ENCODE measurements around the gene FBLN1.

FBLN1 gene

DNA sequence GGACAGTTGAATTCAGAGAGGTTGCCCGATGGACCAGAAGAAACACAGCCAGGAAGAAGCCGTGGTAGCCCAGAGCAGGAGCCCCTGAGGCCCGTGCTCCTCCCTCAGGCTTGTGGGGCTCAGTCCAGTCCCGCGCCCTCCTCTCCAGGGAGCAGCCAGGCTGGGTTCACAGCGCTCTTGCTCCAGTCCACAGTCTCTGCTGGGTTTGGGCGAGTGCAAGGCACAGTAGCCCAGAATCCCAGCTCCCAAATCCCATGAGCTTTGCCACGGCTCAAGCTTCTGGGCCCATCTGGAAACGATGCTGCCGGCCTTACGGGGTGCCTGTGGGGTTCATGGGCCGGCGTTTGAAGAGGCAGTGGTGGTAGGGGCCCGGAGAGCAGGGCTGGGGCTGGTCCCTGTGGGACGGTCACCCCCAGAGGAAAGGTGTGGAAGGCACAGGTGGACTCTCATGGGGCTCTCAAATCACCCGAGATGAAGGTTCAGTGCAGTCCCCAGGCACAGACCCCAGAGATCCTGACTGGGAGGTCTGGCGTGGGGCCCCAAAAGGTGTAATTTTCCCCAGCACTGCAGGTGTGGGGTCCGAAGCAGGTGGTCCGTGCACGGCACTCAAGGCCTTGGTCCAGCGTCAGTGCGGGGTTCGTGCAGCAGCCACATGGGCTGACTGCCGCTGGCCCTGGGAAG is 138.4 kb downstream of the FBLN1 start:
- DNase-seq (ENCODE audit: low read depth in 2 of 2): no peak

DNA sequence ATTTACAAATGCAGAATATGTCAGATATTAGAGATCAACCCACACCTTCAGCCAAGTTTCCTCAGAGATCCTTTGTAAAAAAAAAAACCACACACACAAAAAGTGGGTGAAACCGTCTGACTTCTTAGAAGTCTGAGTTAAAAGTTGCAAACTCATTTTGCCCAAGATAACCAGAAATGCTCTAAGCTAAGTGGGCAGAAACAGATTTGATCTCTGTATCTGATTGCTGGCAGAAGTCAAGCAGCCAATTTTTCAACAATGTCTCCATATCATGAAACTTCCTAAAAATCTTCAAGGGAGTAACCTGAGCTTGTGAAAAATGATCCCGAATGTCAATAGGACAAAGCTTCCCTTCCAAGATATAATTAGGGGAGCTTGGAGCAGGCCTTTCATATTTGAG is 140.3 kb downstream of the FBLN1 start:
- DNase-seq (ENCODE audit: low read depth in 2 of 2): no peak

DNA sequence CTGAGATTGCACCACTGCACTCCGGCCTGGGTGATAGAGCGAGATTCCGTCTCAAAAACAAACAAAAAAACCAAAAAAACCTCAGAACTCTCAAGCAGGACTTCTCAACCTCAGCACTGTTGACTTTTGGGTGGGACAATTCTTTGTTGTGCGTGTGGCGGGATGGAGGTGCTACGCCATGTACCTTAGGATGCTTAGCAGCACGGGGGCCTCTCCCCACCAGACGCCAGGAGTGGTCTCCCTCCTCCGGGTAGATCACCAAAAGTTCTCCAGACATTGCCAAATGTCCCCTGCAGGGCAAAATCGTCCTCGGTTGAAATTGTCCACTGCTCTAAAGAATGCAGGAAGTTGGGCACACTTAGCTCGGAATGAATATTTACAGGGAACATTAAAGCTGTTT is 142.0 kb downstream of the FBLN1 start:
- DNase-seq (ENCODE audit: low read depth in 2 of 2): no peak

DNA sequence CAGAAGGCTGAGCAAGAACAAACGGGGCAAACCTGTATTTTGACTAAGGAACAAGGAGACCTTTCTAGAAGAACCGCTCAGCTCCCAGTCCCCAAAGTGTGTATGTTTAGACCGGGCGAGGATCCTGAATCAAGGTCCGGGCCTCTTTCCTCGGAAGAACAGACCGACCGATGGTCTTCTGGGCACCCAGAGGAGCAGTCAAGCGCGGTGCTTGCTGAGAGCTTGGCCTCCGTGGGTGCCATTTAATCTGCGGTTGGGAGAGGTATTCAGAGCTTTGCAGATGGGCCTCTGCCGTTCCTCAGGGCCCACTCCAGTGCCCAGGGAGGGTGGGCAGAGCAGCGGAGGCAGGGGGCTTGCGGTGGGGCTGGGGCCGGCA is 142.5 kb downstream of the FBLN1 start:
- DNase-seq (ENCODE audit: low read depth in 2 of 2): no peak

DNA sequence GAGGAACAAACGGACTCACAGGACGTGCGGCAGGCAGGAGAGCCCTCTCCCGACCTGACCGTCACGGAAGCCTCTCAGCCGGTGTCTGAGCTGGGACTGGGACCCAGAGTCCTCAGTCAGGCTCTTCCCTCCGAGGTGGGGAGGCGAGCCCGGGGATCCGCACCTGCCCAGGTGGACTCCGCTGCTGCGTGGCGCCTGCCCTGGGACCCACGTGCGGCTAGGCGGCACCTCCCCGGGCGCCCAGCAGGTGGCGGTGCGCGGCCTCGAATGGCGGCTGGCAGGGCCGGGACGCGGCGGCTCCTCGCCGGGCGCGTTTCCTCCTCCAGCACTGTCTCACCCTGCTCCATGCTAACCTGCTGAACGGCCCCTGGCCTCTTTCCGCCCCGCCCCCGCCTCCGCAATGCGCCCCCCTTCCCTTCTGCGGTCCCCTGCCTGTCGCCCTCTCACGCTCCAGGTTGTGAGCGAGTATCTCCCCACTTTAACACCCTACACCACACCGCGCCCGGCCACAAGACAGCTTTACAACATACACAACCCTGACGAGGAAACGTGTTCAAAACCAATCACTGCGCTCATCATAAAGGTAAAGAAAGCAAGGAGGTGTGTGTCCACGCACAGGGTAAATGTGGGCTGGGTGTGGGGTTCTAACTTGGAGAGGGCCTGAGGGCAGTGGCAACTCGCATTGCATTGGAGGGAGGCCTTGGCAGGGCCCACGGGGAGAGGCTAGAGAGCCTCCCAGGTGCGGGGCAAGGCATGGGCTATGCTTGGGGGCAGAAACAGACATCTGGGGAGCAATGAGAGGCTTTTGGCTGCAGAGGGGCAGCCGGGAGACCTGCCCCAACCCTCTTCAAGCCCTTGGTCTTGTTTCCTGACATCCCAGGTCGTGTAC is 143.1 kb downstream of the FBLN1 start:
- DNase-seq (ENCODE audit: low read depth in 2 of 2): peak; percentile 68 to 74

DNA sequence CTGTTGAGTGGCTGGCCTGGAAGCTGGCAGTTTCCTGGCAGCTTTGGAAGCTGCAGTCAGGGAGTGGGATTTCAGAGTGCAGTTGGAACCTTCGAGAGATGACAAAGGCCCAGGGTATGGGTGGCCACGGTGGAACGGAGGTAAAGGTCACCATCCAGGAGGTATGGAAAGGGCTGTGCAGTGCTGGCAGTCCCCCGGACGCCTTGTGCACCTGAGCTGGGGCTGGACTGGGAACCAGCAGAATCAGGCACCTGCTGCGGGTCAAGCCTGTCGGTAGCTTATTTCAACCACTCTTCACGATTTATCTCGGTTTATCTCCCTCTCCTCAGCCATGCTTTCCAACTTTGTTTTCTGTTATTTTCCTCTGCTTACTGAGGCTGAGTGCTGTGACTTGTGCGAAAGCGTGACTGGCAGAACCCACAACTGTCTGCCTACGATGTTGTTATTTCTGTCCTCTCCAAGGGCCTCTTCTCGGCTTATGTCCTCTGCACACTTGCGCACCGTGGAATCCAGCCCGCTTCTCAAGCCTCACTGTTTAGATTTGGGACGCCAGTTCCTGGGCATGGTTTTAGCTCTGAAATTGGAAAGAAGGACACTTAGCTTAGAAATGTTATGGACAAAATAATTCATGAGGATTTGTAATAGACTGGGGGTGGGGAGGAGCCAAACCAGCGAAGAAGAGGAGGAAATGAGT is 145.0 kb downstream of the FBLN1 start:
- no peak for DNase-seq (ENCODE audit: low read depth in 2 of 2)

DNA sequence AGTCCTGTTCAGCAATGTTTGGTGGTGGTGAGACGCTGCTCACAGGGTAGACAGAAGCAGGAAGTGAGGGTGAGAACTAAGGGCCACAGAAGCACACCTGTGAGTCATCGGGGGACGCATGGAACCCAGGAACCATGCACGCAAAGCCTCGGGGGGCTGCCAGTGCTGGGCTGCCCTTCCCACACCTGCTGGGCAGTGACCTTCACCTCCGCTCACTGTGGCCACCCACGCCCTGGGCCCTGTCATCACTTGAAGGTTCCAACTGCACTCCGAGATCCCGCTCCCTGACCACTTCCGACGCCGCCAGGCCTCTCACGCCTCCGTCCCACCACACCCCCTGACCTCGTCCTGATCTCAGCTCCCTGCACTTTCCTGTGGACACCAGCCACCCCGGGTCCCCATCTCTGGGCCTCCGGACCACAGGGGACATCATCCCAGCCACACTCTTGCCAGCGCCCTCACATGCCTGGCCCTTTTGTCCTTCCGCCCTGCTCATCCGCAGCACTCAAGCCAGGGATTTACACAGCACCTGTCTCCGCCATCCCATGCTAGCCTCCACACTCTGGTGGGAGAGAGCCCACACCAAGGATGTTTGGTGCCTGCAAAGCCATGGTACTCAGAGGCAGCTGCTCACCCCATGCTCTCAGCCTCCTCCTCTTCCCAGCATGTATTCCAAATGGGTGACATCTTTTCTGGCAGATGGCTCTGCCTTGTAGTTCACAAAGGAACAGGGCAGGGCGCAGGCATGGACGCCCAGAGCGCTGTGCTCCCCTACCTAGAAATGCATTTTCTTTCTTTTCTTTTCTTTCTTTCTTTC is 145.8 kb downstream of the FBLN1 start:
- no peak for DNase-seq (ENCODE audit: low read depth in 2 of 2)

DNA sequence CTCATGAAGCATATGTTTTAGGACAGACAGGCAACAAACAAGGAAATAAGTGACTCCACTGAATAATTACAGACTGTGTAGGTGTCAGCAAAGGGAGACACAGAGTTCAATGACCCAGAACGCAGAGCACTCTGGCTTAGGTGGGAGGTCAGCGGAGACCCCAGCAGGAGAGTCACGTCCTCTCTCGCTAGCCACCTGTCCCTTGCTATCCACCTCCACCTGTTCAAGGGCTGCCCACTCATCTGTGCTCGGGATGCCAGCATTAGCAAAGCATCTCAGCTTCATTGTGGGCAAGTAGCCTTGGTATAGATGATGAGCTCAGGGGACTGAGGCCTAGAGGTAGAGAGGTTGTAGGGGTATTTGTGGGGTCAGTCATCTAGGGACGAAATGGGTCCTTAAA is 147.1 kb downstream of the FBLN1 start:
- DNase-seq (ENCODE audit: low read depth in 2 of 2): no peak

DNA sequence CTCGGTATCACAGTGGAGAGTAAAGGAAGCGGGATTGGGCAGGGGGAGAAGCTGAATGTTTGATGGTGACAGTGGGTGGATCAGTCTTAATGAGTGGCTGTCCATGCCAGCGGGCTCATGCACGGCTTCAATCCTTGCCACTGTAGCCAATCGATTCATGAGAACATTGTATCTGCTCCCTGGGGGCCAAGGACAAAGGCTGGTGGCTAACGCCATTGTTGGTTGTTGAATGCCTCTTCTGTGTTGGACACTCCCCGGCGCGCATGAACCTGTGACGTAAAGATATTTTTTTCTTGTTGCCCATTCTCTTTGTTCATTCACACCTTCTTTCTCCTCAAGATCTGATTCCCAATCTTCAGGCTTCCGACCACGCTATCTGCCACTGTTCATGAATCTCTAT is 148.0 kb downstream of the FBLN1 start:
- DNase-seq (ENCODE audit: low read depth in 2 of 2): no peak
